HepG2 (cell line): ENCODE data around the gene NOB1.

ENCODE experiments used
- GTF2F1 ChIP-seq: fragments of 150-350 bp; IDR thresholded peaks from 2 replicates; pipeline ENCODE4 v1.6.1; 2014; ENCODE audit warnings: low read length
- HDAC2 ChIP-seq: sonication (generic); formaldehyde crosslinking; IDR thresholded peaks from 2 replicates; pipeline ENCODE4 v1.4.0; 2020; ENCODE audit warnings: missing genetic modification reagents
- RBM39 ChIP-seq: fragments of 200-400 bp; formaldehyde crosslinking; IDR thresholded peaks from one replicate; pipeline ENCODE4 v1.6.1; 2018; ENCODE audit warnings: antibody characterized with exemption, mild to moderate bottlenecking, low read depth, low read length; ENCODE audit not compliant: poor library complexity, severe bottlenecking
- TBP ChIP-seq: sonication (generic); formaldehyde crosslinking; IDR thresholded peaks from 2 replicates; pipeline ENCODE4 v1.5.0; 2020; ENCODE audit warnings: missing genetic modification reagents
- ZNF761 ChIP-seq: sonication (generic); formaldehyde crosslinking; conservative IDR thresholded peaks from 2 replicates; pipeline ENCODE4 v1.4.0; 2020; ENCODE audit warnings: mild to moderate bottlenecking, missing genetic modification reagents
- ZNF839 ChIP-seq: sonication (generic); formaldehyde crosslinking; IDR thresholded peaks from 2 replicates; pipeline ENCODE4 v1.4.0; 2020; ENCODE audit warnings: missing genetic modification reagents, mild to moderate bottlenecking, borderline replicate concordance
- ZNF850 ChIP-seq: sonication (generic); formaldehyde crosslinking; conservative IDR thresholded peaks from 2 replicates; pipeline ENCODE4 v1.9.0; 2021; ENCODE audit warnings: mild to moderate bottlenecking, missing genetic modification reagents
- TF ChIP-seq, protein P1 (sequence below), 2 experiments: sonication (generic) in 1 of 2; formaldehyde crosslinking in 1 of 2; IDR thresholded peaks; 2 replicates each; pipeline versions ENCODE4 v1.4.0 to v1.6.1; 2018 to 2020; ENCODE audit warnings: missing genetic modification reagents in 2 of 2, borderline replicate concordance in 1 of 2, low read depth in 1 of 2, mild to moderate bottlenecking in 1 of 2, missing biosample characterization in 1 of 2
- TF ChIP-seq, protein P2 (sequence below), 2 experiments: sonication (generic) in 1 of 2; formaldehyde crosslinking in 1 of 2; IDR thresholded peaks; 2 replicates each; pipeline versions ENCODE4 v1.5.1 to v1.6.1; 2011 to 2020; ENCODE audit warnings: borderline replicate concordance in 1 of 2, low read depth in 1 of 2, low read length in 1 of 2, mild to moderate bottlenecking in 1 of 2, missing genetic modification reagents in 1 of 2, moderate library complexity in 1 of 2
- TF ChIP-seq, protein P3 (sequence below): sonication (generic); formaldehyde crosslinking; IDR thresholded peaks from 2 replicates; pipeline ENCODE4 v1.4.0; 2020; ENCODE audit warnings: missing genetic modification reagents

- TF ChIP-seq RBM39 (no peak), ZNF839 (CRISPR knock-in tag) (no peak), ZNF761 (no peak), HDAC2 (CRISPR knock-in tag) (no peak), ZNF850 (no peak), TBP (no peak), GTF2F1 (no peak)
- TF ChIP-seq, protein P1, sequence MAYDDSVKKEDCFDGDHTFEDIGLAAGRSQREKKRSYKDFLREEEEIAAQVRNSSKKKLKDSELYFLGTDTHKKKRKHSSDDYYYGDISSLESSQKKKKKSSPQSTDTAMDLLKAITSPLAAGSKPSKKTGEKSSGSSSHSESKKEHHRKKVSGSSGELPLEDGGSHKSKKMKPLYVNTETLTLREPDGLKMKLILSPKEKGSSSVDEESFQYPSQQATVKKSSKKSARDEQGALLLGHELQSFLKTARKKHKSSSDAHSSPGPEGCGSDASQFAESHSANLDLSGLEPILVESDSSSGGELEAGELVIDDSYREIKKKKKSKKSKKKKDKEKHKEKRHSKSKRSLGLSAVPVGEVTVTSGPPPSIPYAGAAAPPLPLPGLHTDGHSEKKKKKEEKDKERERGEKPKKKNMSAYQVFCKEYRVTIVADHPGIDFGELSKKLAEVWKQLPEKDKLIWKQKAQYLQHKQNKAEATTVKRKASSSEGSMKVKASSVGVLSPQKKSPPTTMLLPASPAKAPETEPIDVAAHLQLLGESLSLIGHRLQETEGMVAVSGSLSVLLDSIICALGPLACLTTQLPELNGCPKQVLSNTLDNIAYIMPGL (CRISPR knock-in tag; IDR thresholded peaks at IDR 0.05; ENCODE audit: borderline replicate concordance in 1 of 2, low read depth in 1 of 2) = no peak
- TF ChIP-seq, protein P2, sequence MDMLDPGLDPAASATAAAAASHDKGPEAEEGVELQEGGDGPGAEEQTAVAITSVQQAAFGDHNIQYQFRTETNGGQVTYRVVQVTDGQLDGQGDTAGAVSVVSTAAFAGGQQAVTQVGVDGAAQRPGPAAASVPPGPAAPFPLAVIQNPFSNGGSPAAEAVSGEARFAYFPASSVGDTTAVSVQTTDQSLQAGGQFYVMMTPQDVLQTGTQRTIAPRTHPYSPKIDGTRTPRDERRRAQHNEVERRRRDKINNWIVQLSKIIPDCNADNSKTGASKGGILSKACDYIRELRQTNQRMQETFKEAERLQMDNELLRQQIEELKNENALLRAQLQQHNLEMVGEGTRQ (IDR thresholded peaks at IDR 0.05; ENCODE audit: low read depth, low read length) = no peak
- TF ChIP-seq, protein P2 (CRISPR knock-in tag; IDR thresholded peaks at IDR 0.05; ENCODE audit: borderline replicate concordance) = no peak
- TF ChIP-seq, protein P3, sequence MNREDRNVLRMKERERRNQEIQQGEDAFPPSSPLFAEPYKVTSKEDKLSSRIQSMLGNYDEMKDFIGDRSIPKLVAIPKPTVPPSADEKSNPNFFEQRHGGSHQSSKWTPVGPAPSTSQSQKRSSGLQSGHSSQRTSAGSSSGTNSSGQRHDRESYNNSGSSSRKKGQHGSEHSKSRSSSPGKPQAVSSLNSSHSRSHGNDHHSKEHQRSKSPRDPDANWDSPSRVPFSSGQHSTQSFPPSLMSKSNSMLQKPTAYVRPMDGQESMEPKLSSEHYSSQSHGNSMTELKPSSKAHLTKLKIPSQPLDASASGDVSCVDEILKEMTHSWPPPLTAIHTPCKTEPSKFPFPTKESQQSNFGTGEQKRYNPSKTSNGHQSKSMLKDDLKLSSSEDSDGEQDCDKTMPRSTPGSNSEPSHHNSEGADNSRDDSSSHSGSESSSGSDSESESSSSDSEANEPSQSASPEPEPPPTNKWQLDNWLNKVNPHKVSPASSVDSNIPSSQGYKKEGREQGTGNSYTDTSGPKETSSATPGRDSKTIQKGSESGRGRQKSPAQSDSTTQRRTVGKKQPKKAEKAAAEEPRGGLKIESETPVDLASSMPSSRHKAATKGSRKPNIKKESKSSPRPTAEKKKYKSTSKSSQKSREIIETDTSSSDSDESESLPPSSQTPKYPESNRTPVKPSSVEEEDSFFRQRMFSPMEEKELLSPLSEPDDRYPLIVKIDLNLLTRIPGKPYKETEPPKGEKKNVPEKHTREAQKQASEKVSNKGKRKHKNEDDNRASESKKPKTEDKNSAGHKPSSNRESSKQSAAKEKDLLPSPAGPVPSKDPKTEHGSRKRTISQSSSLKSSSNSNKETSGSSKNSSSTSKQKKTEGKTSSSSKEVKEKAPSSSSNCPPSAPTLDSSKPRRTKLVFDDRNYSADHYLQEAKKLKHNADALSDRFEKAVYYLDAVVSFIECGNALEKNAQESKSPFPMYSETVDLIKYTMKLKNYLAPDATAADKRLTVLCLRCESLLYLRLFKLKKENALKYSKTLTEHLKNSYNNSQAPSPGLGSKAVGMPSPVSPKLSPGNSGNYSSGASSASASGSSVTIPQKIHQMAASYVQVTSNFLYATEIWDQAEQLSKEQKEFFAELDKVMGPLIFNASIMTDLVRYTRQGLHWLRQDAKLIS (CRISPR knock-in tag) = no peak
These were observed 49.6 kb upstream of the NOB1 start for GRCh38 chr16:69804297-69804696.
